ENCODE results near the gene SLIT3.

GRCh38 chr5:168721002-168721753 lies 579.8 kb downstream of the SLIT3 start:
- no peak for TF ChIP-seq CTCF (conservative IDR thresholded peaks at IDR 0.05)
- no peak for TF ChIP-seq EZH2 (IDR thresholded peaks at IDR 0.05; ENCODE audit: low read depth)

All from PC-9 (cell line).